Measurements from ENCODE around the gene MN1.

DNA sequence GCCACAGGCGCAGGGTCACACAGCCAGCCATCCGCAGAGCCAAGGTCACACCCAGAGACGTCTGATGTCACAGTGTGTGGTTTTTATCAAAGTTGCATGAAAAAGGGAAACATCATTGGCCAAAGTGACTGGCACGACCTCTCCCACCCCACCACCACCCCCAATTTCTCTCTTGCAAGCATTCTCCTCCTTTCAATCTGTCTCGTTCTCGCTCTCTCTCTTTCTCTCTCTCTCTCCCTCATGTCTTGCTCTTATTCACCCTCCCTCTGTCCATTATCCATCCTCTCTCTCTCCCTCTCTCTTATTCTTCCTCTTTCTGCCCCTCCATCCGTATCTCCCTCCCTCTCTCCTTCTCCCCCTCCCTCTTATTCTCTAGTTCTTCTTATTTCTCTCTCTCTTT, 40.6 kb downstream of the MN1 start:
- no peak for TF ChIP-seq EZH2 (IDR thresholded peaks at IDR 0.05)
- no peak for TF ChIP-seq POLR2AphosphoS5 (IDR thresholded peaks at IDR 0.05; ENCODE audit: borderline replicate concordance, low read depth, low read length)
